Lower lobe of right lung (tissue), 2 donors: ENCODE measurements around the gene RBM20. TPM values are rescaled to one million over a fixed set of nuclear protein-coding genes. Genes with fewer than 3 reads are reported as not detected.
A peak's percentile ranks its signal among the peaks of the same experiment; 100 is the strongest.
"Not testable (repeated sequence)": the region's sequence is repeated elsewhere in the genome, so short reads cannot be mapped to it uniquely, and the experiment has no call there.

Experiments
- ATAC-seq, 2 donors: fragments of 200-7000 bp; cut with Tn5 transposase; one replicate each; pipeline ENCODE4 v1.9.1; 2020 to 2022; ENCODE audit warnings: mild to moderate bottlenecking in 2 of 2, moderate library complexity in 2 of 2
- DNase-seq: peaks from one replicate; pipeline ENCODE4 v3.0.0-alpha.2; 2020
- H3K27ac ChIP-seq: fragments of 200-600 bp; one replicate; pipeline ENCODE4 v1.8.0; 2022
- H3K27me3 ChIP-seq: fragments of 200-600 bp; one replicate; pipeline ENCODE4 v1.8.0; 2022; ENCODE audit warnings: low read depth
- H3K36me3 ChIP-seq: fragments of 200-600 bp; one replicate; pipeline ENCODE4 v1.8.0; 2022; ENCODE audit warnings: mild to moderate bottlenecking
- H3K4me1 ChIP-seq: fragments of 200-600 bp; one replicate; pipeline ENCODE4 v1.8.0; 2022
- H3K4me3 ChIP-seq: fragments of 200-600 bp; one replicate; pipeline ENCODE4 v1.8.0; 2022; ENCODE audit warnings: mild to moderate bottlenecking
- H3K9me3 ChIP-seq: fragments of 200-600 bp; one replicate; pipeline ENCODE4 v1.8.0; 2022
- CTCF ChIP-seq: fragments of 200-600 bp; IDR thresholded peaks from one replicate; pipeline ENCODE4 v1.8.0; 2022; ENCODE audit warnings: antibody characterized with exemption, mild to moderate bottlenecking
- intact Hi-C: fragments of 100-400 bp; cut with DNase I; formaldehyde crosslinking; loops from one replicate; pipeline ENCODE4 v1.11.0; 2022
- total RNA-seq: library from RNA; stranded (reverse); fragmentation: NEBNext Ultra II Directional; extraction: Animal tissue kit (Norgen Biotek cat#: 25700); gene quantifications from one replicate; pipeline ENCODE4 v1.2.1, GENCODE V29; 2021
- donor health status: DM: no; HTN: yes; CAD: no; lungs with severe emphysema.

RBM20 gene
- total RNA-seq, 1 donor from 2014 or later = 1.0 TPM

GRCh38 chr10:110609605-110610004, 34.5 kb upstream of the RBM20 start:
- H3K27me3 ChIP-seq = peaks cover 7% of the 10 kb centered on the region
- no peak overlapping the region for H3K4me3 ChIP-seq
- intact Hi-C loops = no loop called here
- H3K4me1 ChIP-seq = no peaks in the 10 kb centered on the region
- H3K36me3 ChIP-seq = peaks cover 23% of the 10 kb centered on the region
- H3K27ac ChIP-seq = no peak overlapping the region
- TF ChIP-seq CTCF = no peak
- no peaks in the 10 kb centered on the region for H3K9me3 ChIP-seq
- ATAC-seq (no peak), DNase-seq (no peak)

- no peaks in the 10 kb centered on the region for H3K4me1 ChIP-seq
- peaks cover 16% of the 10 kb centered on the region for H3K36me3 ChIP-seq
- TF ChIP-seq CTCF = peak; percentile 75
- no peaks in the 10 kb centered on the region for H3K9me3 ChIP-seq
- DNase-seq (no peak), ATAC-seq (peak; percentile 76 to 78)
- no peak overlapping the region for H3K27ac ChIP-seq
- H3K27me3 ChIP-seq = peaks cover 7% of the 10 kb centered on the region
- H3K4me3 ChIP-seq = no peak overlapping the region
- intact Hi-C loops = no loop called here
Observed at GRCh38 chr10:110610308-110610774, 33.8 kb upstream of the RBM20 start.

- H3K9me3 ChIP-seq, H3K27ac ChIP-seq, intact Hi-C loops, H3K4me1 ChIP-seq, H3K4me3 ChIP-seq, H3K27me3 ChIP-seq, DNase-seq, ATAC-seq: not testable (repeated sequence)
- H3K36me3 ChIP-seq = peaks cover 11% of the 10 kb centered on the region
Observed at GRCh38 chr10:110610781-110611180, 33.4 kb upstream of the RBM20 start.

- DNase-seq (no peak), ATAC-seq (no peak)
- Histone ChIP-seq H3K27me3 (peaks cover 7% of the 10 kb centered on the region), H3K36me3 (no peaks in the 10 kb centered on the region), H3K4me1 (no peaks in the 10 kb centered on the region), H3K27ac (no peak overlapping the region), H3K4me3 (no peak overlapping the region), H3K9me3 (no peaks in the 10 kb centered on the region)
- intact Hi-C loops = no loop called here
- no peak for TF ChIP-seq CTCF
Observed at GRCh38 chr10:110612087-110612486, 32.0 kb upstream of the RBM20 start.

GRCh38 chr10:110612629-110613028, 31.5 kb upstream of the RBM20 start:
- ATAC-seq = no peak
- TF ChIP-seq CTCF = no peak

GRCh38 chr10:110613341-110613995, 30.7 kb upstream of the RBM20 start:
- Histone ChIP-seq H3K27ac (no peak overlapping the region), H3K4me1 (no peaks in the 10 kb centered on the region), H3K27me3 (peaks cover 7% of the 10 kb centered on the region), H3K36me3 (no peaks in the 10 kb centered on the region), H3K4me3 (no peak overlapping the region), H3K9me3 (no peaks in the 10 kb centered on the region)
- ATAC-seq (no peak), DNase-seq (no peak)
- intact Hi-C loops = no loop called here
- TF ChIP-seq CTCF = no peak

More at GRCh38 chr10:110612629-110613028, 31.5 kb upstream of the RBM20 start:
- no peaks in the 10 kb centered on the region for H3K36me3 ChIP-seq
- no peaks in the 10 kb centered on the region for H3K9me3 ChIP-seq
- peaks cover 7% of the 10 kb centered on the region for H3K27me3 ChIP-seq
- no peak overlapping the region for H3K4me3 ChIP-seq
- DNase-seq = no peak
- H3K27ac ChIP-seq = no peak overlapping the region
- no peaks in the 10 kb centered on the region for H3K4me1 ChIP-seq
- intact Hi-C loops = no loop called here
